CD4-positive, CD25-positive, alpha-beta regulatory T cell (primary cell): ENCODE measurements around the gene HTRA1. TPM values are rescaled to one million over a fixed set of nuclear protein-coding genes. Genes with fewer than 3 reads are reported as not detected.

ENCODE experiments used
- ATAC-seq, 2 donors: fragments of 150-1000 bp; cut with Tn5 transposase; one replicate each; pipeline ENCODE4 v1.10.0; 2021; ENCODE audit warnings: low read depth in 2 of 2, moderate number of reproducible peaks in 2 of 2, moderate library complexity in 1 of 2
- DNase-seq, 3 donors: peaks; one replicate each; pipeline versions ENCODE4 v3.0.0 to v3.0.0-alpha.2; 2012 to 2022; ENCODE audit warnings: mixed read lengths in 1 of 3
- H3K27ac ChIP-seq: one replicate; pipeline ENCODE4 v1.7.0; 2013; ENCODE audit warnings: mild to moderate bottlenecking, low read length; ENCODE audit not compliant: insufficient read depth, poor library complexity, severe bottlenecking
- H3K27me3 ChIP-seq: one replicate; pipeline ENCODE4 v1.7.0; 2013; ENCODE audit warnings: low read length; ENCODE audit not compliant: control insufficient read depth, insufficient read depth
- H3K36me3 ChIP-seq: one replicate; pipeline ENCODE4 v1.7.0; 2013; ENCODE audit warnings: mild to moderate bottlenecking, low read length, moderate library complexity; ENCODE audit not compliant: control insufficient read depth, insufficient read depth
- H3K4me1 ChIP-seq: 2 replicates; pipeline ENCODE4 v1.7.0; 2013; ENCODE audit warnings: mild to moderate bottlenecking, low read length; ENCODE audit not compliant: insufficient read depth, control insufficient read depth, poor library complexity, severe bottlenecking
- H3K4me3 ChIP-seq: one replicate; pipeline ENCODE4 v1.7.0; 2013; ENCODE audit warnings: low read depth, mild to moderate bottlenecking, low read length, moderate library complexity
- H3K9me3 ChIP-seq, 2 experiments: 1 replicate in 1 of 2; 2 replicates in 1 of 2; pipeline ENCODE4 v1.7.0; 2013; ENCODE audit warnings: low read length in 2 of 2, mild to moderate bottlenecking in 1 of 2, moderate library complexity in 1 of 2; ENCODE audit not compliant: control insufficient read depth in 2 of 2
- H3K27ac Mint-ChIP-seq, 3 donors: one replicate each; pipeline ENCODE4 v1.8.0; 2020 to 2022; ENCODE audit warnings: mild to moderate bottlenecking in 3 of 3, mixed read lengths in 3 of 3, moderate library complexity in 2 of 3
- H3K27me3 Mint-ChIP-seq: one replicate; pipeline ENCODE4 v1.8.0; 2022; ENCODE audit warnings: mild to moderate bottlenecking, mixed read lengths
- H3K36me3 Mint-ChIP-seq: one replicate; pipeline ENCODE4 v1.8.0; 2020; ENCODE audit warnings: mixed read lengths
- H3K4me1 Mint-ChIP-seq, 4 donors: one replicate each; pipeline ENCODE4 v1.8.0; 2020 to 2022; ENCODE audit warnings: mixed read lengths in 4 of 4, mild to moderate bottlenecking in 1 of 4
- H3K4me3 Mint-ChIP-seq, 4 donors: one replicate each; pipeline ENCODE4 v1.8.0; 2020 to 2022; ENCODE audit warnings: mild to moderate bottlenecking in 4 of 4, mixed read lengths in 4 of 4, moderate library complexity in 3 of 4
- H3K9me3 Mint-ChIP-seq, 7 donors: one replicate each; pipeline ENCODE4 v1.8.0; 2020 to 2022; ENCODE audit warnings: mixed read lengths in 7 of 7, mild to moderate bottlenecking in 3 of 7, moderate library complexity in 2 of 7
- polyA plus RNA-seq, 4 donors: library from polyadenylated mRNA; unstranded; fragments of 300-500 nt; fragmentation: Illumina TruSeq; gene quantifications; one replicate each; pipeline ENCODE4 v1.2.3, GENCODE V29; 2021
- total RNA-seq: library from RNA; stranded (reverse); gene quantifications from one replicate; pipeline ENCODE4 v1.2.3, GENCODE V29; 2022

The HTRA1 gene
- total and polyA plus RNA-seq, 5 donors from 2014 or later: not detected

- ATAC-seq: no peak
- H3K27me3 Mint-ChIP-seq: peaks cover 9% of the 10 kb centered on the region
Measured at GRCh38 chr10:122475591-122476332, 14.4 kb downstream of the HTRA1 start.

GRCh38 chr10:122476333-122476695, 15.0 kb downstream of the HTRA1 start:
- Mint-ChIP-seq H3K27ac (no peak overlapping the region), H3K36me3 (no peaks in the 10 kb centered on the region), H3K9me3 (peaks cover 0 to 4% (median 0%) of the 10 kb centered on the region in 7 donors), H3K4me1 (peaks cover 0 to 6% (median 0%) of the 10 kb centered on the region in 4 donors), H3K4me3 (no peak overlapping the region), H3K27me3 (peaks cover 9% of the 10 kb centered on the region)
- Histone ChIP-seq H3K4me3 (no peak overlapping the region), H3K36me3 (no peaks in the 10 kb centered on the region), H3K27ac (no peak overlapping the region), H3K4me1 (no peaks in the 10 kb centered on the region), H3K27me3 (peaks cover under 1% of the 10 kb centered on the region), H3K9me3 (no peaks in the 10 kb centered on the region)
- ATAC-seq (no peak), DNase-seq (no peak)

More at GRCh38 chr10:122475591-122476332, 14.4 kb downstream of the HTRA1 start:
- H3K9me3 Mint-ChIP-seq: peaks cover 0 to 4% (median 0%) of the 10 kb centered on the region in 7 donors
- no peaks in the 10 kb centered on the region for H3K9me3 ChIP-seq
- no peak overlapping the region for H3K4me3 Mint-ChIP-seq
- H3K36me3 Mint-ChIP-seq: no peaks in the 10 kb centered on the region
- H3K27ac Mint-ChIP-seq: no peak overlapping the region
- H3K27ac ChIP-seq: no peak overlapping the region
- no peak for DNase-seq
- no peaks in the 10 kb centered on the region for H3K4me1 ChIP-seq
- H3K4me1 Mint-ChIP-seq: peaks cover 0 to 6% (median 0%) of the 10 kb centered on the region in 4 donors
- H3K36me3 ChIP-seq: no peaks in the 10 kb centered on the region
- no peak overlapping the region for H3K4me3 ChIP-seq
- peaks cover 3% of the 10 kb centered on the region for H3K27me3 ChIP-seq

GRCh38 chr10:122477436-122477835, 16.1 kb downstream of the HTRA1 start:
- peaks cover 9% of the 10 kb centered on the region for H3K27me3 Mint-ChIP-seq
- Histone ChIP-seq H3K4me3 (no peak overlapping the region), H3K4me1 (no peaks in the 10 kb centered on the region), H3K27me3 (no peaks in the 10 kb centered on the region), H3K27ac (no peak overlapping the region), H3K36me3 (no peaks in the 10 kb centered on the region), H3K9me3 (no peaks in the 10 kb centered on the region)
- H3K27ac Mint-ChIP-seq: no peak overlapping the region
- H3K36me3 Mint-ChIP-seq: no peaks in the 10 kb centered on the region
- DNase-seq (no peak), ATAC-seq (no peak)
- no peak overlapping the region for H3K4me3 Mint-ChIP-seq
- peaks cover 0 to 6% (median 0%) of the 10 kb centered on the region in 4 donors for H3K4me1 Mint-ChIP-seq
- H3K9me3 Mint-ChIP-seq: peaks cover 0 to 5% (median 0%) of the 10 kb centered on the region in 7 donors

- Histone ChIP-seq H3K9me3 (no peaks in the 10 kb centered on the region), H3K27me3 (no peaks in the 10 kb centered on the region), H3K27ac (no peak overlapping the region), H3K4me3 (no peak overlapping the region), H3K4me1 (no peaks in the 10 kb centered on the region), H3K36me3 (no peaks in the 10 kb centered on the region)
- Mint-ChIP-seq H3K27me3 (peaks cover 6% of the 10 kb centered on the region), H3K4me1 (peaks cover 0 to 6% (median 0%) of the 10 kb centered on the region in 4 donors), H3K27ac (no peak overlapping the region), H3K9me3 (peaks cover 0 to 5% (median 0%) of the 10 kb centered on the region in 7 donors), H3K4me3 (no peak overlapping the region), H3K36me3 (no peaks in the 10 kb centered on the region)
- DNase-seq: no peak
- ATAC-seq: no peak
Measured at GRCh38 chr10:122478971-122479370, 17.6 kb downstream of the HTRA1 start.

GRCh38 chr10:122480146-122480833, 18.9 kb downstream of the HTRA1 start:
- H3K9me3 Mint-ChIP-seq: peaks cover 0 to 5% (median 0%) of the 10 kb centered on the region in 7 donors

GRCh38 chr10:122481296-122482056, 20.1 kb downstream of the HTRA1 start:
- Histone ChIP-seq H3K4me1 (no peaks in the 10 kb centered on the region), H3K36me3 (no peaks in the 10 kb centered on the region), H3K27ac (no peak overlapping the region), H3K4me3 (no peak overlapping the region), H3K27me3 (no peaks in the 10 kb centered on the region), H3K9me3 (no peaks in the 10 kb centered on the region)
- H3K9me3 Mint-ChIP-seq: peaks cover 0 to 5% (median 0%) of the 10 kb centered on the region in 7 donors
- no peaks in the 10 kb centered on the region for H3K36me3 Mint-ChIP-seq
- peaks cover 6% of the 10 kb centered on the region for H3K27me3 Mint-ChIP-seq
- ATAC-seq (no peak), DNase-seq (no peak)
- H3K27ac Mint-ChIP-seq: no peak overlapping the region
- no peaks in the 10 kb centered on the region for H3K4me1 Mint-ChIP-seq
- no peak overlapping the region for H3K4me3 Mint-ChIP-seq

More at GRCh38 chr10:122480146-122480833, 18.9 kb downstream of the HTRA1 start:
- Histone ChIP-seq H3K4me1 (no peaks in the 10 kb centered on the region), H3K27ac (no peak overlapping the region), H3K9me3 (no peaks in the 10 kb centered on the region), H3K4me3 (no peak overlapping the region), H3K36me3 (no peaks in the 10 kb centered on the region), H3K27me3 (no peaks in the 10 kb centered on the region)
- H3K36me3 Mint-ChIP-seq: no peaks in the 10 kb centered on the region
- no peaks in the 10 kb centered on the region for H3K4me1 Mint-ChIP-seq
- peaks cover 6% of the 10 kb centered on the region for H3K27me3 Mint-ChIP-seq
- ATAC-seq (no peak), DNase-seq (no peak)
- H3K4me3 Mint-ChIP-seq: no peak overlapping the region
- no peak overlapping the region for H3K27ac Mint-ChIP-seq

- H3K4me3 ChIP-seq: no peak overlapping the region
Measured at GRCh38 chr10:122484276-122485060, 23.1 kb downstream of the HTRA1 start.

More at GRCh38 chr10:122484276-122485060, 23.1 kb downstream of the HTRA1 start:
- no peaks in the 10 kb centered on the region for H3K36me3 Mint-ChIP-seq
- Histone ChIP-seq H3K36me3 (no peaks in the 10 kb centered on the region), H3K27me3 (no peaks in the 10 kb centered on the region), H3K9me3 (no peaks in the 10 kb centered on the region), H3K4me1 (no peaks in the 10 kb centered on the region), H3K27ac (no peak overlapping the region)
- H3K4me1 Mint-ChIP-seq: no peaks in the 10 kb centered on the region
- H3K4me3 Mint-ChIP-seq: no peak overlapping the region
- peaks cover 6% of the 10 kb centered on the region for H3K27me3 Mint-ChIP-seq
- H3K27ac Mint-ChIP-seq: no peak overlapping the region
- H3K9me3 Mint-ChIP-seq: peaks cover 0 to 5% (median 0%) of the 10 kb centered on the region in 7 donors
- DNase-seq (no peak), ATAC-seq (no peak)
